ENCODE data around the gene CEP170B.

The CEP170B gene

DNA sequence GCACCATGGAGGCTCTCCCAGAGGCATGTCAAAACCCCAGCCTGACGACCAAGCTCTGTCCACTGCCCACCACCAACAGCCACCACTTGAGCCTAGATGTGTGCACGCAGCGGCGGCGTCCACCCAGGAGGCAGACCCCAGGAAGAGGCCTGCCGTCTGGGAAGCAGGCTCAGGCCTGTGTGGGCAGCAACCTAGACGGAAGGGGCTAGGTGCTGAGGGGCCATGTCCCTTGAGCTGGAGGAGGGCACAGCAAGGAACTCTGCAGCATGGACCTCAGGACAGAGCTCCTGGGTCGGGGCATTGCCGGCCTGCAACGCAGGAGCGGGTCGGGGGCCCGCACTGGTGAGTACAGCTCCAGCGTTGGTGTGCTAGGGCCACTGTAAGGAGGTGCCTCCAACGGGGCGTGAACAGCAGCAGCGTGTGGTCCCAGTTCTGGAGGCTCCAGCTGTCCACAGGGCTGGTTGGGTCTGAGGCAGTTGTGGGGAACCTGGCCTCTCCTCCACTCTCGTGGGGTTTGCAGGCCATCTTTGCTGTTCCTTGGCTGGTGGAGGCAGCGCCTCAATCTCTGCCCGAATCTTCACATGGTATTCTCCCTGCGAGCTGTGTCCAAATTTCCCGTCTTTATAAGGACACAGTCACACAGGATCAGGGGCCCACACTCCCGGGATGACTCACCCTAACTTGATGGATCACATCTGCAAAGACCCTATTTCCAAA is 43.7 kb upstream of the CEP170B start:
- H3K9ac ChIP-seq (ENCODE audit: insufficient read length, low read depth): peak overlapping the region; percentile 32
- H3K36me3 ChIP-seq (ENCODE audit: insufficient read depth, insufficient read length, low read length): no peaks in the 10 kb centered on the region
- no peak overlapping the region for H3K4me3 ChIP-seq (ENCODE audit: insufficient read length, low read depth)
- no peak for DNase-seq (ENCODE audit: low read depth, low spot score)
- no peak for TF ChIP-seq SUZ12 (IDR thresholded peaks at IDR 0.05; ENCODE audit: extremely low read depth, insufficient read depth, insufficient read length)
- TF ChIP-seq YY1 (IDR thresholded peaks at IDR 0.05; ENCODE audit: insufficient read depth, insufficient read length): no peak
- no peak for TF ChIP-seq ZNF274 (IDR thresholded peaks at IDR 0.05; ENCODE audit: low read depth, low read length)
- H3K27me3 ChIP-seq (ENCODE audit: insufficient read depth, insufficient read length): peaks cover 11% of the 10 kb centered on the region
- H3K4me1 ChIP-seq (ENCODE audit: insufficient read depth, insufficient read length): peaks cover 11% of the 10 kb centered on the region
- no peaks in the 10 kb centered on the region for H3K9me3 ChIP-seq (ENCODE audit: insufficient read depth, low read length)

DNA sequence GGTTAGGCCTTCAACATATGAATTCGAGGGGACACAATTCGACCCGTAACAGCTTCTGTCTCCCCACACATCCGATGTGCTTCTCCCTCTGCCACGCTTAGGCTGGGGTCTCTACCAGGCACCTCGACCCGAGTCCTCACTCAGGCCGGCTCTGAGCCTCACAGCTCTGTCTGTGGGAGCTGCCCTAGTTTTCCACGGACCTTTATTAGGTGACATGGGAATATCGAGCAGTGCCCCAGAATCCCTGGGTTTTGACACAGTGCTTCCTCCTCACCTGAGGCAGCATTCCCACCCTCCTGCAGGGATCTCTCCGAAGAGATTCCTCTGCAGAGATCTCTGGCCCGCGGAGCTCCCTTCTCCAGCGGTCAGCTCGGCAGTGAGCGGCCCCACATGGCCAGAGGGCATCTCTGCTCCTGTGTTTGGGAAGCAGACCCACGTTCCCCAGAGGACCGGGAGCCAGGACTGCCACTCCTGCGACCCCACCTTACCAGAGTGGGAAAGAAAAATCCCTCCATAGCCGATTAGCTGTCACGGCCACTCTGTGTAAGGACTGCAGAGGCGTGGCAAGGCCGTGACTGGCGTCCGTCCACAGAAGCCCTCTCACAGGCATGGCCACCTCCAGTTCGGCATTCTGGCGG is 43.0 kb upstream of the CEP170B start:
- H3K27me3 ChIP-seq (ENCODE audit: insufficient read depth, insufficient read length): peaks cover 11% of the 10 kb centered on the region
- no peaks in the 10 kb centered on the region for H3K36me3 ChIP-seq (ENCODE audit: insufficient read depth, insufficient read length, low read length)
- DNase-seq (ENCODE audit: low read depth, low spot score): no peak
- H3K4me1 ChIP-seq (ENCODE audit: insufficient read depth, insufficient read length): peaks cover 11% of the 10 kb centered on the region
- H3K4me3 ChIP-seq (ENCODE audit: insufficient read length, low read depth): no peak overlapping the region
- H3K9ac ChIP-seq (ENCODE audit: insufficient read length, low read depth): no peak overlapping the region
- TF ChIP-seq YY1 (IDR thresholded peaks at IDR 0.05; ENCODE audit: insufficient read depth, insufficient read length) (no peak), ZNF274 (IDR thresholded peaks at IDR 0.05; ENCODE audit: low read depth, low read length) (no peak), SUZ12 (IDR thresholded peaks at IDR 0.05; ENCODE audit: extremely low read depth, insufficient read depth, insufficient read length) (no peak)
- H3K9me3 ChIP-seq (ENCODE audit: insufficient read depth, low read length): no peaks in the 10 kb centered on the region

DNA sequence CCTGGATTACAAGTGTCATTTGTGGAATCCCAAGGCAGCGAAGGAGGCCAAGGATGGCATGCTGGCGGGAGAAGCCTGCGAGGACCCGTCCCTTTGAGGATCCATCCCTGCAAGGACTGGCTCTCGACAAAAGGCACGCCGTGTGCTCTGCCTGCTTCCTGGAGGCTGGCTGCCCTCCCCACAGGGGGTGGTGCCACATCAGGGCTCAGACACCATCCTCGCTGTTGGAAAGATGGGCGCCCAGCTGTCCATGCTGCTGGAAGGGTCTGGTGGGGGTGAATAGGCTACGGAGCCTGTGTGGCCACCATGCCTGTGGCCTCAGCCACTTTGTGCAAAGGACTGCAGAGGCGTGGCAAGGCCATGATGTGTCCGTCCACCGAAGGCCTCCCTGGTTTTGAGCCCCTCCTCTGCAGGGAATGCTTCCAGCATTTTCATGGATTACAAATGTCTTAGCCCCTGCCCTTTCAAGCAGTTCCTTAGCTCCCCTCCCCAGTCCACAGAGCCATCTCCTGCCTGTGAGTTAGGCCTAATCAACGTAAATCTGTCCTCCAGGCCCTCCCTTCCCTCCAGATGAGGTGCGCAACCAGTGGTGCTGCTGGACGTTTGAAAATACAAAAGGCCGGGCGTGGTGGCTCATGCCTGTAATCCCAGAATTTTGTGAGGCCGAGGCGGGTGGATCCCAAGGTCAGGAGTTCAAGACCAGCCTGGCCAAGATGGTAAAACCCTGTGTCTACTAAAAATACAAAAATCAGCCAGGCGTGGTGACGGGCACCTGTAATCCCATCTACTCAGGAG is 42.0 kb upstream of the CEP170B start:
- TF ChIP-seq YY1 (IDR thresholded peaks at IDR 0.05; ENCODE audit: insufficient read depth, insufficient read length) (no peak), SUZ12 (IDR thresholded peaks at IDR 0.05; ENCODE audit: extremely low read depth, insufficient read depth, insufficient read length) (no peak), ZNF274 (IDR thresholded peaks at IDR 0.05; ENCODE audit: low read depth, low read length) (no peak)
- Histone ChIP-seq H3K9me3 (ENCODE audit: insufficient read depth, low read length) (no peaks in the 10 kb centered on the region), H3K4me1 (ENCODE audit: insufficient read depth, insufficient read length) (peaks cover 13% of the 10 kb centered on the region), H3K9ac (ENCODE audit: insufficient read length, low read depth) (no peak overlapping the region), H3K4me3 (ENCODE audit: insufficient read length, low read depth) (no peak overlapping the region), H3K36me3 (ENCODE audit: insufficient read depth, insufficient read length, low read length) (no peaks in the 10 kb centered on the region), H3K27me3 (ENCODE audit: insufficient read depth, insufficient read length) (peaks cover 11% of the 10 kb centered on the region)
- DNase-seq (ENCODE audit: low read depth, low spot score): no peak

- H3K27me3 ChIP-seq (ENCODE audit: insufficient read depth, insufficient read length): peaks cover 11% of the 10 kb centered on the region
- TF ChIP-seq YY1 (IDR thresholded peaks at IDR 0.05; ENCODE audit: insufficient read depth, insufficient read length): no peak
- no peak for TF ChIP-seq ZNF274 (IDR thresholded peaks at IDR 0.05; ENCODE audit: low read depth, low read length)
- no peak for TF ChIP-seq SUZ12 (IDR thresholded peaks at IDR 0.05; ENCODE audit: extremely low read depth, insufficient read depth, insufficient read length)
- H3K4me1 ChIP-seq (ENCODE audit: insufficient read depth, insufficient read length): peaks cover 9% of the 10 kb centered on the region
- no peak for DNase-seq (ENCODE audit: low read depth, low spot score)
- H3K4me3 ChIP-seq (ENCODE audit: insufficient read length, low read depth): no peak overlapping the region
- H3K36me3 ChIP-seq (ENCODE audit: insufficient read depth, insufficient read length, low read length): no peaks in the 10 kb centered on the region
- H3K9ac ChIP-seq (ENCODE audit: insufficient read length, low read depth): no peak overlapping the region
- H3K9me3 ChIP-seq (ENCODE audit: insufficient read depth, low read length): no peaks in the 10 kb centered on the region
Observed at GRCh38 chr14:104824353-104824997, 40.6 kb upstream of the CEP170B start.

DNA sequence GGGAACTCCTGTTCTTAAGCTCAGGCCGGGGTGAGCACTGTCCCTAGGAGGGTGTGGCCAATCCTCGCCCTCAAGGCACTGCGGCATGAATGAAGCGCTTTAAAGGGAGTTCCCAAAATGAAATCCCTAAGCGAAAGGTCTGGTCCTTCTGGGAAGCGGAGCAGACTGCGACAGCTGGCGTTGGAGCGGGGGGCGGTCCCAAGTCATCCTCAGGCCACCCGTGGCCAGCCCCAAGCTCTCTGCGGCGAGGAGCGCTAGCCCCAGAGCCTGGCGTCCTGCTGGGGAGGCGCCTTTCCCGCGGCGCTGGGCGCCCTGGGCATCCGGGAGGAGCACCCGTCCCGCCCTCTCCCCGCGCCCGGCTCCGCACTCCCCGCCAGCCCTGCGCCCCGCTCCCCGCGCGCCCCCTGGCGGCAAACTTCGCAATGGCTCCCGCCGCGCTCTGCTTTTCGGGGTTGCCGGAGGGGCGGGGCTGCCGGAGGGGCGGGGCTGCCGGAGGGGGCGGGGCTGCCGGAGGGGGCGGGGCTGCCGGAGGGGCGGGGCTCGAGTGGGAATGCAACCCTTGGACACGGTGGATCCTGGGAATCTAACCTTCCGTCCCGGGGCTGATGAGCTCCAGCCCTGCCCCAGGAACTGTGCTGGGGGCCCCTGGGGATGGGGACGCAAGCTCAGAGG is 38.7 kb upstream of the CEP170B start:
- DNase-seq (ENCODE audit: low read depth, low spot score): no peak
- peak overlapping the region; percentile 70 for H3K9ac ChIP-seq (ENCODE audit: insufficient read length, low read depth)
- H3K4me1 ChIP-seq (ENCODE audit: insufficient read depth, insufficient read length): peaks cover 5% of the 10 kb centered on the region
- H3K36me3 ChIP-seq (ENCODE audit: insufficient read depth, insufficient read length, low read length): no peaks in the 10 kb centered on the region
- H3K4me3 ChIP-seq (ENCODE audit: insufficient read length, low read depth): peak overlapping the region; percentile 45
- H3K9me3 ChIP-seq (ENCODE audit: insufficient read depth, low read length): no peaks in the 10 kb centered on the region
- peaks cover 11% of the 10 kb centered on the region for H3K27me3 ChIP-seq (ENCODE audit: insufficient read depth, insufficient read length)
- TF ChIP-seq SUZ12 (IDR thresholded peaks at IDR 0.05; ENCODE audit: extremely low read depth, insufficient read depth, insufficient read length): no peak
- no peak for TF ChIP-seq ZNF274 (IDR thresholded peaks at IDR 0.05; ENCODE audit: low read depth, low read length)
- no peak for TF ChIP-seq YY1 (IDR thresholded peaks at IDR 0.05; ENCODE audit: insufficient read depth, insufficient read length)

DNA sequence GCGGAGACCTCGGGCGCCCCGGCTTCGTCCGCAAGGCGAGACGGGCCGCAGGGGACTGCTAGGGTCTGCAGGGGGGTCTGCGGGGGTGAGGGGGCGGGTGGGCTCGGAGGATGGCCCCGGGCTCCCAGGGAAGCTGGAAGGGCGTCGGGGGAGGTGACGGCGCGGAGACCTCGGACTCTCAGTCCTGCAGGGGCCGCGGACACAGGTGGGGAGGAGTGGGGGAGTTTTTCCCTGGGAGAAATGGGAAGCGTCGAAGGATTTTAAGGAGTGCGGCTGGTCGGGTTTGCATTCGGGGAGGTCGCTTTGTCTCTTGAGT is 38.2 kb upstream of the CEP170B start:
- Histone ChIP-seq H3K4me3 (ENCODE audit: insufficient read length, low read depth) (peak overlapping the region; percentile 54), H3K9ac (ENCODE audit: insufficient read length, low read depth) (peak overlapping the region; percentile 66)
- DNase-seq (ENCODE audit: low read depth, low spot score): no peak

More for the DNA sequence above, 38.2 kb upstream of the CEP170B start:
- Histone ChIP-seq H3K4me1 (ENCODE audit: insufficient read depth, insufficient read length) (peaks cover 5% of the 10 kb centered on the region), H3K9me3 (ENCODE audit: insufficient read depth, low read length) (no peaks in the 10 kb centered on the region), H3K27me3 (ENCODE audit: insufficient read depth, insufficient read length) (peaks cover 11% of the 10 kb centered on the region), H3K36me3 (ENCODE audit: insufficient read depth, insufficient read length, low read length) (no peaks in the 10 kb centered on the region)
- no peak for TF ChIP-seq SUZ12 (IDR thresholded peaks at IDR 0.05; ENCODE audit: extremely low read depth, insufficient read depth, insufficient read length)
